Vagina (tissue), 2 donors: ENCODE results near the gene RAPGEF4. TPM values are rescaled to one million over a fixed set of nuclear protein-coding genes. Genes with fewer than 3 reads are reported as not detected.

Source experiments
- DNase-seq, 2 donors: peaks; one replicate each; pipeline ENCODE4 v3.0.0-alpha.2; 2017; ENCODE audit errors: extremely low spot score in 2 of 2
- H3K27ac ChIP-seq: fragments of 200-600 bp; sonication (generic); one replicate; pipeline ENCODE4 v1.5.1; 2019
- H3K27me3 ChIP-seq: fragments of 200-600 bp; sonication (generic); one replicate; pipeline ENCODE4 v1.5.1; 2019
- H3K36me3 ChIP-seq, 2 donors: fragments of 200-600 bp; sonication (generic); one replicate each; pipeline ENCODE4 v1.5.1; 2017 to 2019
- H3K4me1 ChIP-seq: fragments of 200-600 bp; sonication (generic); one replicate; pipeline ENCODE4 v1.5.1; 2019
- H3K4me3 ChIP-seq, 2 donors: fragments of 200-600 bp; sonication (generic); 1 replicate in 1 of 2; 2 replicates in 1 of 2; pipeline ENCODE4 v1.5.1; 2016 to 2019
- H3K9me3 ChIP-seq: fragments of 200-600 bp; sonication (generic); one replicate; pipeline ENCODE4 v1.5.1; 2019
- CTCF ChIP-seq, 3 experiments: fragments of 450-650 bp in 2 of 3; fragments of 200-600 bp in 1 of 3; sonication (generic) in 1 of 3; IDR thresholded peaks; one replicate each; pipeline ENCODE4 v1.5.1; 2017 to 2019; ENCODE audit warnings: antibody characterized with exemption in 3 of 3, mild to moderate bottlenecking in 2 of 3, moderate library complexity in 2 of 3
- POLR2A ChIP-seq, 2 donors: fragments of 450-650 bp; IDR thresholded peaks; one replicate each; pipeline ENCODE4 v1.6.1; 2017; ENCODE audit warnings: antibody characterized with exemption in 2 of 2, mild to moderate bottlenecking in 2 of 2, moderate library complexity in 2 of 2
- POLR2AphosphoS5 ChIP-seq, 2 donors: sonication (generic); formaldehyde crosslinking; IDR thresholded peaks; one replicate each; pipeline ENCODE4 v1.9.0; 2017; ENCODE audit warnings: antibody characterized with exemption in 2 of 2, mild to moderate bottlenecking in 2 of 2, low read depth in 1 of 2; ENCODE audit not compliant: insufficient read depth in 1 of 2
- intact Hi-C: fragments of 100-400 bp; cut with DNase I; formaldehyde crosslinking; loops from one replicate; pipeline ENCODE4 v1.15.1; 2023
- total RNA-seq: library from RNA; depleted of rRNA; stranded (reverse); fragments of >200 nt; gene quantifications from one replicate; pipeline ENCODE4 v1.2.3, GENCODE V29; 2016

The RAPGEF4 gene
- total RNA-seq, 1 donor from 2014 or later = 18.4 TPM

- no peak for DNase-seq
- H3K4me1 ChIP-seq = peaks cover 20% of the 10 kb centered on the region
- intact Hi-C loops = no loop called here
- no peaks in the 10 kb centered on the region for H3K9me3 ChIP-seq
- peak overlapping the region in 1 of 2 donors; percentile 4 for H3K4me3 ChIP-seq
- H3K27ac ChIP-seq = peak overlapping the region; percentile 65
- no peak for TF ChIP-seq CTCF (IDR thresholded peaks at IDR 0.05)
- peak in 1 of 2 donors; percentile 44 for TF ChIP-seq POLR2AphosphoS5 (IDR thresholded peaks at IDR 0.05; ENCODE audit: insufficient read depth in 1 of 2, low read depth in 1 of 2)
- no peaks in the 10 kb centered on the region for H3K27me3 ChIP-seq
- H3K36me3 ChIP-seq = no peaks in the 10 kb centered on the region
Observed at GRCh38 chr2:172927641-172928357, 192.2 kb downstream of the RAPGEF4 start.

- intact Hi-C loops = no loop called here
- Histone ChIP-seq H3K9me3 (no peaks in the 10 kb centered on the region), H3K27me3 (no peaks in the 10 kb centered on the region), H3K27ac (peak overlapping the region; percentile 65), H3K4me1 (peaks cover 20% of the 10 kb centered on the region), H3K4me3 (peak overlapping the region in 1 of 2 donors; percentile 4), H3K36me3 (no peaks in the 10 kb centered on the region)
- TF ChIP-seq CTCF (IDR thresholded peaks at IDR 0.05) (no peak), POLR2AphosphoS5 (IDR thresholded peaks at IDR 0.05; ENCODE audit: insufficient read depth in 1 of 2, low read depth in 1 of 2) (peak in 1 of 2 donors; percentile 7)
- no peak for DNase-seq
Observed at GRCh38 chr2:172928756-172929155, 193.1 kb downstream of the RAPGEF4 start.

GRCh38 chr2:172929644-172930043, 194.0 kb downstream of the RAPGEF4 start:
- Histone ChIP-seq H3K9me3 (no peaks in the 10 kb centered on the region), H3K27me3 (no peaks in the 10 kb centered on the region)
- intact Hi-C loops = loop anchor here (5.0 to 10.0 kb wide), 2 partner anchors 65 to 122 kb away; no protein-coding TSS in a partner anchor

DNA sequence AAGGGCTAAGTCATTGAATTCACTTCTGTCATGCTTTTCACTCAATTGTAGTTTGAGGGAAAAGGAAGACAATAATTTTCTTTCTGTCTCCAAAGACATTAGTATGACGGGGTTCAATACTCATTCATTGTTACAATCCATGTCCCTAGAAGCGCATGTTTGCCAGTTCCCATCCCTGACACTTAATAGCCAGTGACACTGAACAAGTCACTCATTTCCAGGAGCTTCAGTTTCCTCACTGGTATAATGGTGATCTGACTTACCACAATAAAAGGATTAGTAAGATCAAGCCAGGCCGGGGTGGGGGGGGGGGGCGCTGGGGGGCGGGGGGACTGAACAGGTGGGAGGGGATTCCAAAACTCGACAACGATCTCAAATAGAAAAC, 195.2 kb downstream of the RAPGEF4 start:
- no peaks in the 10 kb centered on the region for H3K9me3 ChIP-seq
- H3K4me3 ChIP-seq = no peak overlapping the region
- H3K36me3 ChIP-seq = no peaks in the 10 kb centered on the region
- TF ChIP-seq CTCF (IDR thresholded peaks at IDR 0.05) (no peak), POLR2AphosphoS5 (IDR thresholded peaks at IDR 0.05; ENCODE audit: insufficient read depth in 1 of 2, low read depth in 1 of 2) (no peak), POLR2A (IDR thresholded peaks at IDR 0.05) (no peak)
- intact Hi-C loops = loop anchor here (5.0 to 10.0 kb wide), 2 partner anchors 66 to 124 kb away; no protein-coding TSS in a partner anchor
- H3K4me1 ChIP-seq = peaks cover 20% of the 10 kb centered on the region
- peak overlapping the region; percentile 50 for H3K27ac ChIP-seq
- no peak for DNase-seq
- no peaks in the 10 kb centered on the region for H3K27me3 ChIP-seq

More at GRCh38 chr2:172929644-172930043, 194.0 kb downstream of the RAPGEF4 start:
- Histone ChIP-seq H3K4me3 (no peak overlapping the region), H3K27ac (peak overlapping the region; percentile 43), H3K4me1 (peaks cover 20% of the 10 kb centered on the region), H3K36me3 (no peaks in the 10 kb centered on the region)
- no peak for DNase-seq
- TF ChIP-seq CTCF (IDR thresholded peaks at IDR 0.05) = no peak
- no peak for TF ChIP-seq POLR2AphosphoS5 (IDR thresholded peaks at IDR 0.05; ENCODE audit: insufficient read depth in 1 of 2, low read depth in 1 of 2)
- no peak for TF ChIP-seq POLR2A (IDR thresholded peaks at IDR 0.05)

DNA sequence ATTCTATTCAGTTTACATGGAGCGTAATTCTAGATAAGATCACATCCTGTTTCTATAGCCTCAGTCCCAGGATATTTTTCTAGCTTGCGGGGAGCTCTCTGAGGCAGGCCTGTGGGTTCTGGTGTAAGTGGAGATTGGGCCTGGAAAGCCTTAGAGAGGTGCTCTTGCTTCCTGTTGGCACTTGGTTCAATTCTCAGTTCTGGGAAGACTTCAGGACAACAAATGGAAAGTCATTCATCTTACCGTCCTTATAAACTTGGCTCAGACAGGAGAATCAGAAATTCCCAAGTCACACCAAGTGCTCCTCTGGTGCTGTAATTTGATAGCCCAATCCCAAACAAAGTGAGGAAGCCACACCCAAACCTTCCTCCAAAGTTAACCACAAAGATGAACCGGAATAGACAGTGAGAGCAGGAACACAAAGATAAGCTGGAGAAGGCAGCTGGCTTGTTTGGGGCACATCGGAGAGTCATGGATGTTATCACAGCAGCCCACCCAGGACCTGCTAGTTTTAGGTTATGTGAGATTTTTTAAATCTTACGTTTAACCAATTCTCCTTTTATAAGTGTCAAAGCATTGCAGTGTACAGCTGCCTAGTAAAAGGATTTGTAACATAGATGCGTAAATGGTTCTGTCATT, 195.7 kb downstream of the RAPGEF4 start:
- Histone ChIP-seq H3K27me3 (no peaks in the 10 kb centered on the region), H3K9me3 (no peaks in the 10 kb centered on the region), H3K36me3 (no peaks in the 10 kb centered on the region), H3K27ac (peak overlapping the region; percentile 50), H3K4me1 (peaks cover 20% of the 10 kb centered on the region), H3K4me3 (peak overlapping the region; percentile 4 to 15)
- TF ChIP-seq POLR2AphosphoS5 (IDR thresholded peaks at IDR 0.05; ENCODE audit: insufficient read depth in 1 of 2, low read depth in 1 of 2) (peak in 1 of 2 donors; percentile 43), POLR2A (IDR thresholded peaks at IDR 0.05) (no peak), CTCF (IDR thresholded peaks at IDR 0.05) (no peak)
- no peak for DNase-seq
- intact Hi-C loops = loop anchor here (5.0 to 10.0 kb wide), 2 partner anchors 67 to 124 kb away; no protein-coding TSS in a partner anchor
